Heart right ventricle (tissue), 16 donors: ENCODE results near the gene C17orf78. TPM values are rescaled to one million over a fixed set of nuclear protein-coding genes. Genes with fewer than 3 reads are reported as not detected.
"Not testable (repeated sequence)": the region's sequence is repeated elsewhere in the genome, so short reads cannot be mapped to it uniquely, and the experiment has no call there.

Experiments
- ATAC-seq, 8 donors: fragments of 200-7000 bp; cut with Tn5 transposase; one replicate each; pipeline ENCODE4 v1.9.1; 2020; ENCODE audit warnings: mild to moderate bottlenecking in 8 of 8, moderate library complexity in 8 of 8, moderate number of reproducible peaks in 1 of 8
- DNase-seq, 2 donors: peaks; one replicate each; pipeline ENCODE4 v3.0.0-alpha.2; 2020
- H3K27ac ChIP-seq, 10 donors: fragments of 200-600 bp; sonication (generic) in 2 of 10; one replicate each; pipeline versions ENCODE4 v1.5.0 to v1.8.0; 2020 to 2022; ENCODE audit warnings: mild to moderate bottlenecking in 3 of 10
- H3K27me3 ChIP-seq, 7 donors: fragments of 200-600 bp; one replicate each; pipeline ENCODE4 v1.8.0; 2021 to 2022; ENCODE audit warnings: mild to moderate bottlenecking in 2 of 7
- H3K36me3 ChIP-seq, 9 donors: fragments of 200-600 bp; sonication (generic) in 1 of 9; one replicate each; pipeline versions ENCODE4 v1.5.0 to v1.8.0; 2020 to 2022; ENCODE audit warnings: mild to moderate bottlenecking in 2 of 9
- H3K4me1 ChIP-seq, 9 donors: fragments of 200-600 bp; sonication (generic) in 1 of 9; one replicate each; pipeline versions ENCODE4 v1.5.0 to v1.8.0; 2020 to 2022; ENCODE audit warnings: mild to moderate bottlenecking in 4 of 9
- H3K4me3 ChIP-seq, 10 donors: fragments of 200-600 bp; sonication (generic) in 2 of 10; one replicate each; pipeline versions ENCODE4 v1.5.0 to v1.8.0; 2020 to 2022; ENCODE audit warnings: mild to moderate bottlenecking in 7 of 10, moderate library complexity in 2 of 10
- H3K9me3 ChIP-seq, 11 donors: fragments of 200-600 bp in 10 of 11; sonication (generic) in 2 of 11; one replicate each; pipeline versions ENCODE4 v1.5.0 to v1.8.0; 2013 to 2022; ENCODE audit warnings: mild to moderate bottlenecking in 2 of 11, control low read depth in 1 of 11, moderate library complexity in 1 of 11
- WGBS, 2 donors: extraction: QIAGEN DNeasy Blood & Tissue Kit; methylation state at CpG; one replicate each; pipeline ENCODE4 v1.1.7; 2013; ENCODE audit warnings: inconsistent platforms in 1 of 2; 5-methylcytosine and 5-hydroxymethylcytosine counted together
- intact Hi-C, 10 donors: fragments of 100-400 bp; cut with DNase I; formaldehyde crosslinking; loops; one replicate each; pipeline versions ENCODE4 v1.11.1 to v1.14.2; 2022
- polyA plus RNA-seq, 2 donors: library from polyadenylated mRNA; stranded (reverse); fragments of 200-250 nt; gene quantifications; one replicate each; pipeline ENCODE4 v1.2.3, GENCODE V29; 2013
- total RNA-seq, 10 donors: library from RNA; stranded (reverse); fragmentation: NEBNext Ultra II Directional in 3 of 10; extraction: Animal tissue kit (Norgen Biotek cat#: 25700) in 3 of 10; gene quantifications; one replicate each; pipeline versions ENCODE4 v1.2.1 to v1.2.4, GENCODE V29; 2021 to 2023
- TF ChIP-seq, protein P1 (sequence below), 9 donors: fragments of 200-600 bp; sonication (generic) in 2 of 9; IDR thresholded peaks; one replicate each; pipeline versions ENCODE4 v1.5.0 to v1.8.0; 2021 to 2022; ENCODE audit warnings: antibody characterized with exemption in 9 of 9, mild to moderate bottlenecking in 5 of 9, moderate library complexity in 1 of 9
- donor health status: Arrhythmogenic right ventricular cardiomyopathy.
- donor health status: ischemic (EF 13 %, LVEDD 7.1; RV severe dilation, severe dysfunction).
- donor health status: healthy with polysubstance abuse.
- donor health status: DM: no; HTN: yes; CAD: no.
- donor health status: DM: no; HTN: no; CAD: no.
- donor health status: ischemic (EF 25% LVEDD 6.9; RV normal size, moderate dysfunction).
- donor health status: ischemic (EF 25% LVEDD 5.7; RV mildly dilated, moderate dysfunction).
- donor health status: healthy.
- donor health status: DM: yes; HTN: yes; CAD: no.
- donor health status: Ischemic cardiomyopathy.
- donor health status: ischemic (EF 35%, LVEDD 5.7; RV mildly dilated, moderate dysfunction).
- donor health status: nonischemic (EF 11% LVEDD 7.7; RV severe dilation, severe dysfunction).
- donor health status: DM: yes; HTN: yes; CAD: no.
- donor health status: PGD.
- donor health status: ischemic (EF 29% LVEDD 5.4; RV normal size, mild dysfunction).
- donor health status: nonischemic (EF 23%, LVEDD 6.1; RV moderate dilation, normal function).

Gene C17orf78
- total and polyA plus RNA-seq, 12 donors = not detected

DNA sequence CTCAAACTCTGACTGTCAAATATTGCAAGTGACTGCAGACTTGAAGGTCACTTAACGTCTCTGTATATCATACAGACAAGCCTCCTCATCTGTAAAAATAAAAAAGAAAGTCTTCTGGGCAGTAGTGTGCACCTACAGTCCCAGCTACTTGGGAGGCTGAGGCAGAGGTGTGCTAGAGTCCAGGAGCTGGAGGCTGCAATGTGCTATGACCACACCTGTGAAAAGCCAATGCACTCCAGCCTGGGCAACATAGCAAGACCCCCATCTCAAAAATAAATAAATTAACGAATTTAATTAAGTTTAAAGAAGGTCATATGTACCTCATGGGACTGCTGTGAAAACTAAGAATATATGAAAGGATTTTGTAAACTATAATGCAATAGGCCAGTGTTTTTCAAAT is 35.0 kb upstream of the C17orf78 start:
- no peak overlapping the region for H3K27ac ChIP-seq
- no peaks in the 10 kb centered on the region for H3K27me3 ChIP-seq
- TF ChIP-seq, protein P1, sequence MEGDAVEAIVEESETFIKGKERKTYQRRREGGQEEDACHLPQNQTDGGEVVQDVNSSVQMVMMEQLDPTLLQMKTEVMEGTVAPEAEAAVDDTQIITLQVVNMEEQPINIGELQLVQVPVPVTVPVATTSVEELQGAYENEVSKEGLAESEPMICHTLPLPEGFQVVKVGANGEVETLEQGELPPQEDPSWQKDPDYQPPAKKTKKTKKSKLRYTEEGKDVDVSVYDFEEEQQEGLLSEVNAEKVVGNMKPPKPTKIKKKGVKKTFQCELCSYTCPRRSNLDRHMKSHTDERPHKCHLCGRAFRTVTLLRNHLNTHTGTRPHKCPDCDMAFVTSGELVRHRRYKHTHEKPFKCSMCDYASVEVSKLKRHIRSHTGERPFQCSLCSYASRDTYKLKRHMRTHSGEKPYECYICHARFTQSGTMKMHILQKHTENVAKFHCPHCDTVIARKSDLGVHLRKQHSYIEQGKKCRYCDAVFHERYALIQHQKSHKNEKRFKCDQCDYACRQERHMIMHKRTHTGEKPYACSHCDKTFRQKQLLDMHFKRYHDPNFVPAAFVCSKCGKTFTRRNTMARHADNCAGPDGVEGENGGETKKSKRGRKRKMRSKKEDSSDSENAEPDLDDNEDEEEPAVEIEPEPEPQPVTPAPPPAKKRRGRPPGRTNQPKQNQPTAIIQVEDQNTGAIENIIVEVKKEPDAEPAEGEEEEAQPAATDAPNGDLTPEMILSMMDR (IDR thresholded peaks at IDR 0.05) = no peak
- no peaks in the 10 kb centered on the region for H3K9me3 ChIP-seq
- H3K4me1 ChIP-seq = no peaks in the 10 kb centered on the region
- 77 to 86% methylated on average over 2 of the region's 2 CpGs for WGBS, 2 donors
- intact Hi-C loops = no loop called here
- H3K36me3 ChIP-seq = peaks cover 0 to 11% (median 0%) of the 10 kb centered on the region in 9 donors
- no peak for ATAC-seq
- no peak overlapping the region for H3K4me3 ChIP-seq
- DNase-seq = no peak

DNA sequence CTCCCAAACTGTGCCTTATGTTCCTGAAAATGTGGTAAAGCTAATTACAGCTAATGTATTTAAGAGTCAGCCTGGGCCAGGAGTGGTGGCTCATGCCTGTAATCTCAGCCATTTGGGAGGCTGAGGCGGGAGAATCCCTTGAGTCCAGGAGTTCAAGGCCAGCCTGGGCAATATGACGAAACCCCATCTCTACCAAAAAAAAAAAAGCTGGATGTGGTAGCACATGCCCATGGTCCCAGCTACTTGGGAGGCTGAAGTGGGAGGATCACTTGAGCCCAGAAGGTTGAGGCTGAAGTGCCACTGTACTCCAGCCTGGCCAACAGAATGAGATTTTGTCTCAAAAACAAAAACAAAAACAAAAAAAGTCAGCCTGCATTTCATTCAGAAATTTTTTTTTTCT is 33.2 kb upstream of the C17orf78 start:
- intact Hi-C loops = no loop called here
- ATAC-seq (no peak), DNase-seq (no peak)
- Histone ChIP-seq H3K36me3 (no peaks in the 10 kb centered on the region), H3K27ac (no peak overlapping the region), H3K4me1 (no peaks in the 10 kb centered on the region), H3K4me3 (no peak overlapping the region), H3K27me3 (no peaks in the 10 kb centered on the region), H3K9me3 (no peaks in the 10 kb centered on the region)
- TF ChIP-seq, protein P1 (IDR thresholded peaks at IDR 0.05) = no peak
- 92 to 100% methylated on average over 2 of the region's 2 CpGs for WGBS, 2 donors

DNA sequence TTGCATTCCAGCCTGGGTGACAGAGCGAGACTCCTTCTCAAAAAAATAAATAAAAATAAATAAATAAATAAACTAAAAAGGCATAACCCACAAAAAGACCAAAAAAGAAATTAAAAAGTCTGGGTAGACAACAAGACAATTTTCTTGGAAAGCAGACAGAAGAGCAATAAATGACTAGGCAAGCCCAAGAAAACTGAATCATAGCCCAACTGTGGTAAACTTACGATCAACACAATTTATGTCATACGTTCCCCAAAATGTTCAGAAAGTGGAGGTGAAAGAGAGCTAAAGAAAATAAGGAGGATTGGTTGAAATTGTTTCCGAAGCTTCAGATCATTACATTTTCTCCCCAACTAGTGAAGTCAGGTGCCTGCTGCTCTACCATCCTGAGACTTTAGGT is 31.3 kb upstream of the C17orf78 start:
- H3K36me3 ChIP-seq = no peaks in the 10 kb centered on the region
- 96% methylated on average over 4 of the region's 4 CpGs for WGBS, 2 donors
- H3K9me3 ChIP-seq = no peaks in the 10 kb centered on the region
- no peak overlapping the region for H3K27ac ChIP-seq
- DNase-seq (no peak), ATAC-seq (no peak)
- H3K4me1 ChIP-seq = no peaks in the 10 kb centered on the region
- no peak overlapping the region for H3K4me3 ChIP-seq
- intact Hi-C loops = no loop called here
- no peaks in the 10 kb centered on the region for H3K27me3 ChIP-seq
- TF ChIP-seq, protein P1 (IDR thresholded peaks at IDR 0.05) = no peak

DNA sequence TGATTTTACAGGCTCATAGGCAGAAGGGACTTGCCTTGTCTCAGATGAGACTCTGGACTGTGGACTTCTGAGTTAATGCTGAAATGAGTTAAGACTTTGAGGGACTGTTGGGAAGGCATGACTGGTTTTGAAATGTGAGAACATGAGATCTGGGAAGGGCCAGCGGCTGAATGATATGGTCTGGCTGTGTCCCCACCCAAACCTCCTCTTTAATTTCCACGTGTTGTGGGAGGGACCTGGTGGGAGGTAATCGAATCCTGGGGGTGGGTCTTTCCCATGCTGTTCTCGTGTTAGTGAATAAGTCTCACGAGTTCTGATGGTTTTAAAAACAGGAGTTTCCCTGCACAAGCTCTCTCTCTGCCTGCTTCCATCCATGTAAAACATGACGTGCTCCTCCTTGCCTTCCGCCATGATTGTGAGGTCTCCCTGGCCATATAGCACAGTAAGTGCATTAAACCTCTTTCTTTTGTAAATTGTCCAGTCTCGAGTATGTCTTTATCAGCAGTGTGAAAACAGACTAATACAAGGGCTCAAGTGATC is 28.9 kb upstream of the C17orf78 start:
- H3K36me3 ChIP-seq, DNase-seq, ATAC-seq, H3K27me3 ChIP-seq, H3K4me1 ChIP-seq, intact Hi-C loops, H3K4me3 ChIP-seq, H3K27ac ChIP-seq, H3K9me3 ChIP-seq: not testable (repeated sequence)
- 97 to 98% methylated on average over 8 of the region's 8 CpGs for WGBS, 2 donors

DNA sequence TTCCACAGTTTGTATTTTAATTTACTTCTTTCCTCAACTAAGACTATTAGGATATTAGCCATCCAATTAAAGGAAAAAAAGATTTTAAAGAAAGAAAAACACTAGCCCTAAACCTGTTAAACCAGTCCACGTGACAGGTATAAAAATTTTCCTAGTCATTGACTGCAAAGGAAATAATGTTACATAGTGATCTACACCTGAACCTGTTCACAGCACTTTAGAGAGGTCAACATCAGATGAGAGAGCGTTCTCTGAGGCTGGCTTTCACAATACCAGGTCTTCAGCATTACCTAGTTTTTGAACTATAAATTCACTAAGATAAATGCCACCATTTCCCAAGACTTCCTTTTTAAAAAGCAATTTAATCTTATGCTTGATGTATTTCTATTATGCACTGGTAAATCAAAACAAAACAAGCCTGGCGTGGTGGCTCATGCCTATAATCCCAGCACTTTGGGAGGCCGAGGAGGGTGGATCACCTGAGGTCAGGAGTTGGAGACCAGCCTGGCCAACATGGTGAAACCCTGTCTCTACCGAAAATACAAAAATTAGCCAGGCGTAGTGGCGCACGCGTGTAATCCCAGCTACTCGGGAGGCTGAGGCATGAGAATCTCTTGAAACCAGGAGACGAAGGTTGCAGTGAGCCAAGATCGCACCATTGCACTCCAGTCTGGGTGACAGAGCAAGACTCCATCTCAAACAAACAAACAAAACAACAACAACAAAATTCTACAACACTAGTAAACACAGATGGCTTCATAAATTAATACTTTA is 18.8 kb upstream of the C17orf78 start:
- intact Hi-C loops = loop anchor here in 1 of 10 donors (5.0 kb wide), 1 partner anchor 50 kb away; the partner anchor contains the start of genes ACACA and TADA2A
- DNase-seq, ATAC-seq, H3K27me3 ChIP-seq, H3K27ac ChIP-seq, H3K9me3 ChIP-seq, H3K4me3 ChIP-seq: not testable (repeated sequence)
- 90 to 91% methylated on average over 12 of the region's 12 CpGs for WGBS, 2 donors
- Histone ChIP-seq H3K36me3 (peaks cover 0 to 11% (median 0%) of the 10 kb centered on the region in 9 donors), H3K4me1 (peaks cover 0 to 28% (median 22%) of the 10 kb centered on the region in 9 donors)
